ENCODE measurements around the gene LIPK.
A peak's percentile ranks its signal among the peaks of the same experiment; 100 is the strongest.
"Not testable (repeated sequence)": the region's sequence is repeated elsewhere in the genome, so short reads cannot be mapped to it uniquely, and the experiment has no call there.

Gene LIPK

DNA sequence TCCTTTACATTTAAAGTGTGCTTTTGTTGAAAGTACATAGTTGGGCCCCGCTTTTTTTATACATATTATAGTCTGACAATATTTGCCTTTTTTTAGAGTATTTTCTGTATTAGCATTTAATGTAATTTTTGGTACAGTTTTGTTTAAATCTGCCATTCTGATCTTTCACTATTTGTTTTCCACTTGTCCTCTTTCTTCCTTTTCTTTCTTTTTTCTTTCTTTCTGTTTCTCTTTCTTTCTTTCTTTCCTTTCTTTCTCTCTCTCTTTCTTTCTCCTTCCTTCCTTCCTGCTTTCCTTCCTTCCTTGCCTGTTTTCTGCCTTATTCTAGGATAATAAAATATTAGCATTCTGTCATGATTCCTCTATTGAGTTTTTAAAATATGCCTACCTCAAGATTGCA lies 9.5 kb downstream of the LIPK start:
- no peak for DNase-seq (ENCODE audit: low read depth, low spot score)

DNA sequence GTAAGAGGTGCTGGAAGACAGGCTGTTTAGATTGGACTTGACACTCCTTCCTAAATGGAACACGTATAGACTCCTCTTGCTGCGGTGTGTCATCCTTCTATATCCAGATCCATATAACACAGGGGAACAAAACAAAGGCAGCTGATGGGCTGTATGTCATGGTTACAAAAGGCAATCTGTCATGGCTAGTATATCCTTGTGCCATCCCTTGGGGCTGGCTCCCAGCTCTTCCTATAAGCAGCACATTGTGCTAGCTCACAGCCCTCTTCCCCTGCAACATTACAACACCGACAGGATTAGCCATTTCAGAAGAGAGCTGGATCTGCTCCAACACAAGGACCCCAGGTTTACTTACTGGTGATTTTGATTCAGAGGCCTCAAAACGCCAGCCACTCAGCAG lies 15.3 kb downstream of the LIPK start:
- no peak for DNase-seq (ENCODE audit: low read depth, low spot score)

DNA sequence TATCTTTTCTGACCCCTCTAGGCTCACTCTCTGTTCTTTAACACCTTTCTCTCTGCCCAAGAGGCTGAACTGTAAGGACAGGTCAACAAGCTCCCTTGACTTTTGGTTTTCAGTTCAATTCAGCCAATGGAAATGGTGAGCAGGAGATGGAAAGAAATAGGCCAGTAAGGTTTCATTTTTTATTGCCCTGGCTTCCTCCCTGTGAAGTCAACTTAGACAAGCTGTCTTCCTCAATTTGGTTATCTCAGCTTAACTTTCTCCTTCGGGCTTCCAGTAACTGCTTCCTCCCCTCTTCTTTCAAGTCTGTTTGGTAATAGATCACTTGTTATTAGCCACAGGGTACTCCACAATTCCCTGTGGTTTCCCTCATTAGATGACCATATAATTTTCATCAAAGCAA lies 19.7 kb downstream of the LIPK start:
- DNase-seq (ENCODE audit: low read depth, low spot score): no peak

DNA sequence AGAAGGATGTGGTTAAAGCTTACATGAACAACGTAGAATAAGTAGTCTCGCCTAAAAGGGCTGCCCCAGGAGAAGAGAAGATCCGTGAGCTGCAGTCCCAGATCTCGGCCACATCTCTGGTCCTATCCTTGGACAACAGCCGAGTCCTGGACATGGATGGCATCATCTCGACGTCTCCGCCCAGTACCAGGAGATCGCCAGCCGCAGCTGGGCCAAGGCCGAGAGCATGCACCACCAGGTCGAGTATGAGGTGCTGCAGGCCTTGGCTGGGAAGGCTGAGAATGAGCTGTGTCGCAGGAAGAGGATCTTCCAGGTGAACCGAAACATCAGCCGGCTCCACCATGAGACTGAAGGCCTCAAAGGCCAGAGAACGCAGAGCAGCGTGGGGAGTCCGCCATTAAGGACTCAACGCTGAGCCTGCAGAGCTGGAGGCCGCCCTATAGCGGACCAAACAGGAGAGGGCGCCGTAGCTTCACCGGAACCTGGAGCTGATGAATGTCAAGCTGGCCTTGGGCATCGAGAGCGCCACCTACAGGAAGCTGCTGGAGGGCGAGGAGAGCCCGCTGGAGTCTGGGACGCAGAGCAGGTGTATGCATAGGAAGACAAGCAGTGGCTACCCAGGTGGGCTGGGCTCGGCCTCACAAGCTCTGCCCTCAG lies 22.2 kb downstream of the LIPK start:
- DNase-seq (ENCODE audit: low read depth, low spot score): no peak

DNA sequence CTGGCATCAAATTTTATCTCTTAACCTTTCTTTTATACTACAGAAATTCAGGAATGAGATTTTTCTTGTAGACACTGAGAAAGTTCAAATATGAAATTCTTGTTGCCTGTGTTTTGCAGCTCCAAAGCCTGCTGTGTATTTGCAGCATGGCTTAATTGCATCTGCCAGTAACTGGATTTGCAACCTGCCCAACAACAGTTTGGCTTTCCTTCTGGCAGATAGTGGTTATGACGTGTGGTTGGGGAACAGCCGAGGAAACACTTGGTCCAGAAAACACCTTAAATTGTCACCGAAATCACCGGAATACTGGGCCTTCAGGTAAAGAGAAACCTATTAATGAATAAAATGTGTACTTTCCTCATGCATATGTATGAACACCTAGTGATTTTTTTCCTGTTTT lies 24.8 kb downstream of the LIPK start:
- no peak for DNase-seq (ENCODE audit: low read depth, low spot score)

DNA sequence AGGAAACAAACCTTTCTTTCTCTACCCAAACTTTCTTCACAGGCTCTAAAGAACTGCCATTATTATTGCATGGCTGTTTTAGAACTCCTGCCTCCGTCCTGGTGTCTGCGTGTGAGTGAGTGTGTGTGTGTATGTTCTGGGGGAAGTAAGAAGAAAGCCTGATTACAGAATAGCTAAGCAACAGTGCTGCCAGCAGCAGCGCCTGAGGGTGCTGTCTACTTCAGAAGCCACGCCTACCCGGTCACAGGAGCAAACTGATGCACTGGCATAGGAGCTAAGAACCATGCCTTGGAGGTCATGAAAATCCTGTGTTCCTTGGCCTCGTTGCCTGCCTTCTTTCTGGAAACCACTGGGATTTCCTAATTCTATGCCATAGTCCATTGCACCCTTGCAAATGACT lies 25.2 kb downstream of the LIPK start:
- DNase-seq (ENCODE audit: low read depth, low spot score): peak; percentile 7

DNA sequence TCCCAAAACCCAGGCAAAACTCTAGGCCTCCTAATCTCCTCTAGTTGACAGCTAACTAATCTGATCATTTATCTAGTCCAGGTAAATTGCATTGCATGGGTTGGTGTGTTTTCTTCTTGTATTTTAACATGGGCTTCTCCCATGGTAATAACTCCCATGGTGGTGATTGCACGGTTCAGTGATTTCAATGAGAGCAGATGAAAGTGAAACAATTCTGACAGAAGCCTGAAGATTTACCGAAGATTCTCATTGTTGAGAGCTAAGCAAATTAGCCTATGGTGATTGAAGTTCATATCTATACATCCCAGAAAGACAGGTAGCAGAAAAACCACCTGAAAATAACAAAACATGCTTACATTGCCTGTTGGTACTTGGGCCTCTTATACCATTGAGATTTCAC lies 27.2 kb downstream of the LIPK start:
- no peak for DNase-seq (ENCODE audit: low read depth, low spot score)

DNA sequence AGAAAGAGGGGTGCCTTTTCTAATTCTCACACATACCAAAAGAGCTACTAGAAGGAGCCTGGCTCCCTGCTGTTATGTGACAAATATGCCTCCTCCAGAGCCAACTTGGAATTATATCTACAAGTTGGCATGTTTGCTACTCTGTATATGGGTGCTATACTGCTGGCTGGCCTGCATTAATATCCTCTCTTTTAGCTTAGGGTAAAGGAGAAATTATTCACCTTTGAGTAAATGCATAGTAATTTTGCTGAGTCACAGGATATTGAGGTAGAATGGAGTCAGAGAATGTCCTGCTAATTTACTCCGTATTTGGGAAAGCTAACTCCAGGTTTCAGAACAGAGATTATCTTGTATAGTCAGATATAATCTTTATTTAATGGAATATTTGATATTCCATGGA lies 29.6 kb downstream of the LIPK start:
- DNase-seq (ENCODE audit: low read depth, low spot score): peak; percentile 13

DNA sequence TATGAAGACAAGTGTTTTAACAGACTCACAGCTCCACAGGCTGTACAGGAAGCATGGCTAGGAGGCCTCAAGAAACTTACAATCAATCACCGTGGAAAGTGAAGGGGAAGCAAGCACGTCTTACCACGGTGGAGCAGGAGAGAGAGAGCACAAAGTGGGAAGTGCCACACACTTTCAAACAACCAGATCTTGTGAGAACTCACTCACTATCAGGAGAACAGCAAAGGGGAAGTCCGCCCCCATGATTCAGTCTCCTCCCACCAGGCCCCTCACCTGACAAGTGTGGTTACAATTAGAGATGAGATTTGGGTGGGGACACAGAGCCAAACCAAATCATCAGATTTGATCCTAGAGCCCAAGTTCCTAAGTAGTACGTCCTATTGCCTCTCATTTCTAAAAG lies 35.9 kb downstream of the LIPK start:
- DNase-seq (ENCODE audit: low read depth, low spot score): not testable (repeated sequence)

DNA sequence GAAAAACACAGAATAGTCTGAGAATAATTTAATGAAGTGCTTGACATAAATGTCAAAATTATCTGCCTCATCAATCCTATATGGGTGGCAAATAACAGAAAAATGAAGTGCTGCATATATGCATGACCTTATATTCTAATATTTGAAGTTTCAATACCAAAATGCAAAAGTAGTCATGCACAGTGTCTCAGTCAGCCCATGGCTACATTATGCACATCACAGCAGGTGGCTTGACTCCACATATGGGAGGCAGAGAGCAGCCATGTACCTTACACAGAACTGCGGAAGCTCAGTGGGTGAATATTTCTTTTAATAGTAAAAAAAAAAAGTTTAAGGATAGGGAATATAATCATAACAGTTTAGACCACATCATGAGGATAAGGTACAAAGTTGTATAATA lies 36.4 kb downstream of the LIPK start:
- DNase-seq (ENCODE audit: low read depth, low spot score): no peak

DNA sequence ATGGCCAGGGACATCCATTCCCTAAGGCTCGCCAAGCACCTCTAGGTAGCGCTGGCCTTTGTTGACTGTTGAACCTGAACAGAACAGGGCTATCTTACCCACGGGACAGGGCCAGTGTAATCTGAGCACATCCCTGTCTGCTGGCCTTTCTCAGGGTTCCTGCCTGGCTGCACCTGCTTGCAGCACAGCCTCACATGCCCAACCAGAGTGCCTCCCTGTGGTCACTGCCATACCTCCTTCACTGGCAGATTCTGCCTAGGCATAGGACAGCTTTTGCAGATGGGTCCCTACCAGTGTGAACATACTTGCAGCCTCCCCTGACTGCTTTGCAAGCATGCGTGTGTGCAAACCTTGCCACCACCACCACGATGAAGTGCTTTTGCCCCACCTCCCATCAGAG lies 38.0 kb downstream of the LIPK start:
- no peak for DNase-seq (ENCODE audit: low read depth, low spot score)

DNA sequence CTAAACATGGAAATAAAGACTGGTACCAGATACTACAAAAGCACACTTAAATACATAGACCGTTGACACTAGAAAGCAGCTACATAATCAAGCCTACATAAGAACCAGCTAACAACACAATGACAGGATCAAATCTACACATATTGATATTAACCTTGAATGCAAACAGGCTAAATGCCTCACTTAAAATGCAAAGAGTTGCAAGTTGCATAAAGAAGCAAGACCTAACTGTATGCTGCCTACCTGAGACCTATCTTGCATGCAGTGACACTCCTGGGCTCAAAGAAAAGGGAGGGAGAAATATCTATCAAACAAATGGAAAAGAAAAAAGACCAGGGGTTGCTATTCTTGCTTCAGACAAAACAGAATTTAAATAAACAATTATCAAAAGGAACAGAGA lies 39.6 kb downstream of the LIPK start:
- no peak for DNase-seq (ENCODE audit: low read depth, low spot score)

DNA sequence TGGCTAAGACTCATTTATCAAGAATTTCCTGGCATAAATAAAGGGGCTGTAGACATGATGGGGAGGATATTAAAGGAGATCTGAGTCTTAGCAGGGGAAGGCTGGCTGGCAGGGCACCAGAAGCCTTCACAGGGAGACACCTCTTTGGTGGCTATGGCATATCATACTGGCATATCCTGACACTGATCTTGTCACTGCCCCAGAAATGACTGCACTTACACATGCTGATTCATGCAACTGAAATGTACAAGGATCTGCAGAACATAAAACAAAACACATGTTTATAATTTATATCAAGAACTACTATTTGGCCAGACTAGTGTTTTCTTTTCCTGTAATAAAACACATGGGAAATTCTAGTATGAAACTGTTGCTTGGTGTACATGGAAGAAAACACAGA lies 48.2 kb downstream of the LIPK start:
- DNase-seq (ENCODE audit: low read depth, low spot score): peak; percentile 11

DNA sequence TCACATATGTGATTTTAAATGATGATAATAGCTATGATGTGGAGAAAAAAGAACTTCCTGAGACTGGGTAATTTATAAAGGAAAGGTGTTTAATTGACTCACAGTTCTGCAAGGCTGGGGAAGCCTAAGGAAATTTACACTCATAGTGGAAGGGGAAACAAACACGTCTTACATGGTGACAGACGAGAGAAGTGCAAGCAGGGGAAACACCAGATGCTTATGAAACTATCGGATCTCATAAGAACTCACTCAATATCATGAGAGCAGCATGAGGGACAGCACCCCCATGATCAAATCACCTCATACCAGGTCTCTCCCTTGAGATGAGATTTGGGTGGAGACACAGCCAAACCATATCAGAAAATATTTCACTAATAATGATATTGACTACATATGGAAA lies 49.7 kb downstream of the LIPK start:
- no peak for DNase-seq (ENCODE audit: low read depth, low spot score)

DNA sequence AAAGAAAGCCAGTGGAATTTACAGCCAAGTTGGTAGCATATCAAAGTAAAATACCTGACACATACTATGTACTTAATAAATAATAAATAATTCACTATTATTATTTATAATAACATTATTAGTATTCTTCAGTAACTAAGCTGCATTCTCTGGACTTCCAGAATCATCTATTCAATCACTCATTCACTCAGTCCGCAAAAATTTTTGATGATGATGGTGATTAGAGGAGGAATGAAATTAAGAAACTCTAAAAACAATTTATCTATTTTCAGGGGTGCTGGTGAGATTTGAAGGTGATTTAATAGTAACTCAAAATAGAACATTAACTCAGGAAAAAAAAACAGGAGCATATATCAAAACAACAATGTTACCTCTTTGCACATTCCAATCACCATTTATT lies 50.6 kb downstream of the LIPK start:
- DNase-seq (ENCODE audit: low read depth, low spot score): no peak

DNA sequence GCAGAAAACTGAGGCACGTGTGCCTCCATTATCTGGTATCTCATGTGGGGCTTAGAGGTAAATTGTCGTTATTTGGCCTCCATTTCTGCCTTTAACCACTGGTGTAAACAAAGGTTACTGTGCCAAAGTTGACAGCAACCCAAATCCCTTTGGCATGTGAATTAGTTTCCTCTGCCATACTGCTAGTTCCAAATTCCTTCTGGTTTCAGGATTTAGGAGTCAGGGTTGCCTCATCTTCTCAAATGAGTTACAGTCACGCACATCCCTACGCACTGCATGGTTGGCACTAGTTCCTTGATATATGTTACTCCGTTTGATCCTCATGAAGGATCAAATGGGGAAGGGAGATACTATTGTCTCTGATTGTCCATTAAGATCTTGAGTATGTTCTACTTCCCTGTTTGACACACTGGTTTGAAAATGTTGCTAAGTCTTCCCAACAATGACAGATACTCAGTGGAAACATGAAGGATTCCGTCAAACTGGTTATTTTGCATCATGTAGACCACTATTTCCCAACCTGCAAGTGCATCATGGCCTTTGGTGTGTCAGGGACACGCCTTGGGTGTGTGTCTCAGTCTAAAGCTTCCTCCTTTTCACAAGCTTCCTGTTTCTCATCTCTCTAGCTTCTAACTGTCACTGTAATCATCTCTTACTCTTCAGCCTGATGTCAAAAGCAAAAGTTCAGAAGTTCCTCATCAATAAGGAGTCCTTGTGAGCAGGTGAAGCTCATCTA lies 53.5 kb downstream of the LIPK start, which contains the start of gene LIPN:
TSS of gene LIPN (plus strand) at position 655 of the 736 bp plus-strand sequence. CDS start 1,386 bp downstream, outside the sequence.
- no peak for DNase-seq (ENCODE audit: low read depth, low spot score)

DNA sequence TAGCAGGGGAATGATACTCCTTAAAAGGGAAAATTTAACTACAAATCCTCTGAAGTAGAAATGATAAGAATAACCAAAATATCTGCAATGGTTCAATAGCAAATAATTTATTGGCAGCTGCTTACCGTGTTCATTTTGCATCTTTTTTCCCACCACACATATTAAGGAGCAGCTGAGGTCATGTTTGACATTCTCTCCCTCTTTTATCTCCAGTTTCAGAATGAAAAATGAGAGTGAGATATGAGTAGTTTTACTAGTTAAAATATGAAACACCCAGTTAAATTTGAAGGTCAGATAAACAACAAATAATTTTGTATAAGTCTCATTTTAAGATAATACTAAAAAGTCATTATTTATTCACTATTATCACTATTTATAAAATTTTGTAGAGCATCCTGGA lies 56.9 kb downstream of the LIPK start:
- DNase-seq (ENCODE audit: low read depth, low spot score): no peak

DNA sequence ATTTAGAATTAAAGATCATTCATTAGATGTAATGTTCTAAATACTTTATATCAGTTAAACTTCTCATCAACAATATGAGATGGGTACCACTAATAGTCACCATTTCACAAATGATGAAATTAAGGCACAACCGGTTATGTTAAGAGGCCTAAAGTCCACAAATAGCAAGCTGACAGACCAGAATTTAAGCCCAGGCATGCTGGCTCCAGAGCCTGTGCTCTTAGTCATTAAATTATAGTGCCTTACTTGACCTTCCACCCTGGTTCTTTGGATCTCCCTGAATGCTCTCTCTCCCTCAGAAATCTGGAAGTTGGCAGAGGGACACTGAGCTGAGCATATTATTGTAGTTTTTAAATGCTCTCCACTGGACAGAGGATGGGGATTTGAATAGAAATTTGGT lies 57.4 kb downstream of the LIPK start:
- DNase-seq (ENCODE audit: low read depth, low spot score): no peak

DNA sequence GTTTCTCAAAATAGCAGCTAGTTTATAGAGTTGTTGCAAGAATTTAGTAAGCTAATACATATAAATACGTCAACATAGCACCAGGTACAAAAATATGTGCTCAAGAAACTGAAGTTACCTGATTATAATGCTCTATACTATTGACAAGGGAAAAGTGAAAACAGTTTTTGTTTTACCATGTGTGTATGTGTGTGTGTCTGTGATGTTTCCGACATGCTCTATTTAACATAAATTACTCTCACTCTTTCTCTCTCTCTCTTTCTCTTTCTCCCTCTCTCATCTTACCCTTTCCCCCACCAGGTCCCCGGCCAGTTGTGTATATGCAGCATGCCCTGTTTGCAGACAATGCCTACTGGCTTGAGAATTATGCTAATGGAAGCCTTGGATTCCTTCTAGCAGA lies 58.1 kb downstream of the LIPK start:
- no peak for DNase-seq (ENCODE audit: low read depth, low spot score)

DNA sequence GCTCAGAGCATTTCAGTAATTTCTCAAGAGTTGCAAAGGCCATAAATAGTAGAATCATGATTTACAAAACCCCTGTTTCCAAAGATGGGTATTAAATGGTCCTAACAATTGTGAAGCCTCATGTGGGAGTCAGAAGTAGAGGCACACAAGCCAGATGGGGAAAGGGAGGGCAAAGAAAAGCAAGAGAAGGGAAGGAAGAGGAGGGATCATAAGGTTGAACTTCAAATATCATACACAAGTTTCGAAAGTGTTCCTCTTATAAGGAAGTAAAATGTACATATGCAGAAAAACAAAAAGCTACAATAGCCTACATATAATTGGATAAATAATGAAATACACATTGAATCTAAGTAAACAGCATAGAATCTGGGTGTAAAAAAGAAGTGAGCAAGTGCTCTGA lies 59.8 kb downstream of the LIPK start:
- DNase-seq (ENCODE audit: low read depth, low spot score): no peak

DNA sequence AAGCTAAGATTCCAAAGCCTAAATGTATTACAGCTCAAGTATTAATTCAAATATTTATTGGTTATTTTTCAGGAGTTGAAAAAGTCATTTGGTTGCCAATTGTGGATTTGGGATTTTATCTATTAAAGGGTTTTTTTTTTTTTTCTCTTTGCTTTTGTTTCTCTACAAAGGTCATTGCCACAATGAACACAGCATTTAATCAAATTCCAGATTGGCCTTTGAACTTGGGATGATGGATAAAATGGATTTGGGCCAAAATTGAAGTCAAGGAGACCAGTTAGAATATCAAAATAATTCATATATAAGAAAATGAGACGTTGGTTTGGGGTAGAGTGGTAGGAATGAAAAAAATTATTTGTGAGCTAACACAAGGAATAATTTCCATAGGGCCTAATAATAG lies 63.3 kb downstream of the LIPK start:
- no peak for DNase-seq (ENCODE audit: low read depth, low spot score)

DNA sequence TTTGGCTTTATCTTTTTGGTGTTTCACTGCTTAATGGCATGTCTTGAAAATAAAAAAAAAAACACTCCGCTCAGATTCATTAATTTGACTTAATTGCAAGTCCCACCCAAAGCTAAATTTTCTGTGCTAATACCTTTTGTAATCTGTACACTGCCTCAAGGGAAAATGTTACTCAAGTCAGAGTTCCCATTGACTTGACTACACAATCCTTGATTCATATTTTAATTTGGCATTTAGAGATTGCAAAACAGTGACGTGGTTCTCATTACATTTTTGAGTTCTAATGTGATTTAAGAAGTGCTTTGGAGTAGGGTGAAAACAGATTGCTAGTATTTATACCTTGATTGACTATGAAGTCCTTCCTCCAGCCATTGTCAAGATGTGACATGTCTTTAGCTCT lies 75.2 kb downstream of the LIPK start:
- no peak for DNase-seq (ENCODE audit: low read depth, low spot score)

DNA sequence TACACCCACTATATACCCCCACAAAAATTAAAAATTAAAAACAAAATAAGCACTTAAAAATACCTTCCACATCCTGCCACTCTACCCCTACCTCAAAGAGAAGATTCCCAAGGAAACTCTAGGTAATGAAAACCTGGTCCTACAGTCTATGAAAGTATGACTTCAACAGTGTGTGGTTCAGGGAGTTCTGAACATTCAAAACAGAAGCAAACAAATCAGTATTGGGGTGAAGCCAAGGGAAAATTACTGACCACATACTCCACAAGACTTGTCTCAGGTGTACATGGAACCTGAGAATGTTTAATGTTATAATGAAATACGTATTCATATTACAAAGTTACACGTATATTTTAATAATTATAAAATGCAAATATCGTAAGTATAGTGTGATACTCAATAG lies 76.2 kb downstream of the LIPK start:
- no peak for DNase-seq (ENCODE audit: low read depth, low spot score)

DNA sequence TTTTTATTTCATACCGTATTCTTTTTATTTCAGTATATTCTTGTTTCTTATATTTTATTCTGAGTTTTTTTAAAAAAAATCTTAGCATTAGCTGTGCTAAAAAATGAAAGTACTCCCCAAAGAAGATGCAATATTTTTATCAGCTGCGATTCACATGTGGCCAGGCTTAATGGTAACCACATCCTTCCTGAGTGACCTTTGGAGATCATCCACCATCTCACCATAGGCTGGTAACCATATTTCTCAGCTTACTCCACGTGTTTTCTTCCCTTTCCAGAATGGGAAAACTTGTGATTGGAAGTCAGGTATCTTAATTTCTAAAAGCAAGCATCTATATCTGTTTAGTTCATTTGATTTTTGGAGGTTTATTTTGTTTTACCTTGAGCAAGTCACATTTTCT lies 77.7 kb downstream of the LIPK start:
- no peak for DNase-seq (ENCODE audit: low read depth, low spot score)
